HepG2 (cell line): Measurements from ENCODE around the gene KSR1. TPM values are rescaled to one million over a fixed set of nuclear protein-coding genes. Genes with fewer than 3 reads are reported as not detected.

Experiments
- ATAC-seq: fragments of 200-7000 bp; cut with Tn5 transposase; 3 replicates; pipeline ENCODE4 v1.9.1; 2020; ENCODE audit warnings: mild to moderate bottlenecking, moderate library complexity
- BruUV-seq: library from RNA; stranded (reverse); fragments of 400-500 nt; replicated peaks from 2 replicates; lab custom pipeline; 2021; lab: Mats Ljungman, UMichigan
- CTCF ChIA-PET: fragments of 300-600 bp; formaldehyde crosslinking; extraction: SDS; loops from one replicate; lab custom pipeline; 2021; ENCODE audit warnings: low total read pairs, inconsistent platforms, low intra/inter-chr PET ratio; lab: Yijun Ruan, JAX
- POLR2A ChIA-PET: fragments of 350-600 bp; sonication (Branson Sonifier 250); formaldehyde crosslinking; loops from one replicate; lab custom pipeline; 2020; ENCODE audit warnings: antibody characterized with exemption, inconsistent platforms; lab: Yijun Ruan, JAX
- DNase-seq: peaks from one replicate; pipeline ENCODE4 v3.0.0-alpha.2; 2015; ENCODE audit warnings: low spot score
- FAIRE-seq: peaks from 3 replicates; lab custom pipeline; 2011; peaks lifted over from hg19 to GRCh38; lab: Jason Lieb, UNC
- H2AFZ ChIP-seq: one replicate; pipeline ENCODE4 v1.6.1; 2011; ENCODE audit warnings: low read length, inconsistent platforms
- H3K27ac ChIP-seq: fragments of 300-600 bp; 3 replicates; pipeline ENCODE4 v1.8.0; 2011; ENCODE audit warnings: mixed run types, mild to moderate bottlenecking, mixed read lengths, low read length, inconsistent platforms; ENCODE audit not compliant: insufficient read depth; ENCODE audit errors: extremely low read length
- H3K27me3 ChIP-seq, 2 experiments: fragments of 200-600 bp in 1 of 2; 2 replicates in 1 of 2; 3 replicates in 1 of 2; pipeline versions ENCODE4 v1.6.0 to v1.8.0; 2011; ENCODE audit warnings: low read length in 2 of 2, mild to moderate bottlenecking in 2 of 2, moderate library complexity in 2 of 2, inconsistent platforms in 1 of 2; ENCODE audit not compliant: insufficient read depth in 2 of 2, control insufficient read depth in 1 of 2
- H3K36me3 ChIP-seq, 2 experiments: fragments of 200-600 bp in 1 of 2; replicated peaks in 1 of 2; 2 replicates in 1 of 2; 3 replicates in 1 of 2; pipeline versions ENCODE4 v1.5.1 to v1.8.0; 2011; ENCODE audit warnings: low read length in 2 of 2, inconsistent platforms in 1 of 2; ENCODE audit not compliant: insufficient read depth in 2 of 2, control insufficient read depth in 1 of 2
- H3K4me1 ChIP-seq: 2 replicates; pipeline ENCODE4 v1.5.1; 2012; ENCODE audit warnings: low read length, inconsistent platforms; ENCODE audit not compliant: insufficient read depth
- H3K4me2 ChIP-seq: 2 replicates; pipeline ENCODE4 v1.6.0; 2011; ENCODE audit warnings: low read depth, low read length, inconsistent platforms
- H3K4me3 ChIP-seq, 3 experiments: fragments of 200-600 bp in 1 of 3; sonication (generic), shearing (Covaris generic) in 1 of 3; replicated peaks in 1 of 3; 2 replicates each; pipeline ENCODE4 v1.5.1; 2011 to 2016; ENCODE audit warnings: low read length in 3 of 3, inconsistent platforms in 2 of 3, low read depth in 2 of 3, mild to moderate bottlenecking in 2 of 3, control low read depth in 1 of 3, mixed read lengths in 1 of 3; ENCODE audit not compliant: insufficient read depth in 1 of 3
- H3K79me2 ChIP-seq: one replicate; pipeline ENCODE4 v1.6.1; 2011; ENCODE audit warnings: low read length, inconsistent platforms; ENCODE audit not compliant: insufficient read depth
- H3K9ac ChIP-seq: 2 replicates; pipeline ENCODE4 v1.6.0; 2011; ENCODE audit warnings: mild to moderate bottlenecking, low read depth, low read length, inconsistent platforms; ENCODE audit not compliant: insufficient read depth
- H3K9me3 ChIP-seq: 2 replicates; pipeline ENCODE4 v1.5.1; 2012; ENCODE audit warnings: mild to moderate bottlenecking, low read length
- H4K20me1 ChIP-seq: 2 replicates; pipeline ENCODE4 v1.6.0; 2011; ENCODE audit warnings: inconsistent platforms, mild to moderate bottlenecking, low read length, moderate library complexity; ENCODE audit not compliant: insufficient read depth
- CCAR2 ChIP-seq: fragments of 200-400 bp; formaldehyde crosslinking; optimal IDR thresholded peaks from 2 replicates; pipeline ENCODE3; 2018; ENCODE audit warnings: low read depth, mild to moderate bottlenecking, low read length, moderate library complexity
- FIP1L1 ChIP-seq: fragments of 200-400 bp; formaldehyde crosslinking; IDR thresholded peaks from 2 replicates; pipeline ENCODE4 v1.6.1; 2018; ENCODE audit warnings: low read depth, mild to moderate bottlenecking, low read length, moderate library complexity, borderline replicate concordance; ENCODE audit not compliant: insufficient read depth
- GTF2F1 ChIP-seq: fragments of 150-350 bp; IDR thresholded peaks from 2 replicates; pipeline ENCODE4 v1.6.1; 2014; ENCODE audit warnings: low read length
- HDAC2 ChIP-seq: sonication (generic); formaldehyde crosslinking; IDR thresholded peaks from 2 replicates; pipeline ENCODE4 v1.4.0; 2020; ENCODE audit warnings: missing genetic modification reagents
- HIVEP1 ChIP-seq: sonication (generic); formaldehyde crosslinking; IDR thresholded peaks from 2 replicates; pipeline ENCODE4 v1.4.0; 2020; ENCODE audit warnings: mild to moderate bottlenecking, missing genetic modification reagents
- HNF4A ChIP-seq: sonication (generic); formaldehyde crosslinking; IDR thresholded peaks from 2 replicates; pipeline ENCODE4 v1.4.0; 2020; ENCODE audit warnings: missing genetic modification reagents
- HOXA3 ChIP-seq: sonication (generic); formaldehyde crosslinking; IDR thresholded peaks from 2 replicates; pipeline ENCODE4 v1.5.0; 2020; ENCODE audit warnings: missing genetic modification reagents
- KMT2B ChIP-seq: IDR thresholded peaks from 2 replicates; pipeline ENCODE4 v1.6.1; 2016; ENCODE audit warnings: missing genetic modification reagents, missing compliant biosample characterization
- NFYB ChIP-seq: sonication (generic); formaldehyde crosslinking; IDR thresholded peaks from 2 replicates; pipeline ENCODE4 v1.4.0; 2020; ENCODE audit warnings: missing genetic modification reagents
- PRDM4 ChIP-seq: sonication (generic); formaldehyde crosslinking; IDR thresholded peaks from 2 replicates; pipeline ENCODE4 v1.9.0; 2021; ENCODE audit warnings: missing genetic modification reagents, borderline replicate concordance
- RELA ChIP-seq: sonication (generic); formaldehyde crosslinking; IDR thresholded peaks from 2 replicates; pipeline ENCODE4 v1.4.0; 2020; ENCODE audit warnings: missing genetic modification reagents
- SRSF1 ChIP-seq: fragments of 200-400 bp; formaldehyde crosslinking; optimal IDR thresholded peaks from 2 replicates; pipeline ENCODE3; 2017; ENCODE audit warnings: mild to moderate bottlenecking, low read depth, low read length, moderate library complexity
- ZBTB20 ChIP-seq: sonication (generic); formaldehyde crosslinking; IDR thresholded peaks from 2 replicates; pipeline ENCODE4 v1.8.1; 2023; ENCODE audit warnings: missing genetic modification reagents, low read depth, mild to moderate bottlenecking, borderline replicate concordance
- ZBTB21 ChIP-seq: sonication (generic); formaldehyde crosslinking; IDR thresholded peaks from 2 replicates; pipeline ENCODE4 v1.4.0; 2020; ENCODE audit warnings: missing genetic modification reagents
- ZBTB8A ChIP-seq: sonication (generic); formaldehyde crosslinking; IDR thresholded peaks from 2 replicates; pipeline ENCODE4 v1.4.0; 2020; ENCODE audit warnings: mild to moderate bottlenecking, low read depth, missing genetic modification reagents, borderline replicate concordance
- ZNF775 ChIP-seq: sonication (generic); formaldehyde crosslinking; IDR thresholded peaks from 2 replicates; pipeline ENCODE4 v1.4.0; 2020; ENCODE audit warnings: missing genetic modification reagents, mild to moderate bottlenecking, moderate library complexity, borderline replicate concordance
- WGBS: methylation state at CpG from one replicate; pipeline ENCODE4 v1.1.6; 2017; ENCODE audit warnings: low lambda C conversion rate; 5-methylcytosine and 5-hydroxymethylcytosine counted together
- in situ Hi-C: cut with HindIII; loops from 2 replicates; pipeline ENCODE4 v1.10.0; 2017; ENCODE audit warnings: low pct_unique_long_range_greater_than_20kb; ENCODE audit not compliant: extremely low pct_ligation_motif_present
- intact Hi-C: fragments of 100-400 bp; cut with micrococcal nuclease; formaldehyde crosslinking; loops from one replicate; pipeline ENCODE4 v1.10.0; 2022; ENCODE audit not compliant: unreplicated experiment
- polyA plus RNA-seq, 8 experiments: library from polyadenylated mRNA; depleted of rRNA in 3 of 8; stranded (reverse) in 7 of 8; unstranded in 1 of 8; fragments of >200 nt; fragmentation: Illumina TruSeq in 4 of 8; extraction: Trizol in 4 of 8; gene quantifications; 2 replicates each; pipeline versions ENCODE4 v1.2.1 to v1.2.3, GENCODE V29; 2011 to 2016; ENCODE audit warnings: low read depth in 4 of 8, missing spikeins in 1 of 8, mixed read lengths in 1 of 8; ENCODE audit not compliant: insufficient read depth in 1 of 8
- total RNA-seq, 5 experiments: library from RNA; depleted of rRNA; stranded (reverse); fragments of >200 nt; fragmentation: Illumina TruSeq; extraction: Trizol; gene quantifications; 2 replicates each; pipeline ENCODE4 v1.2.3, GENCODE V29; 2016; ENCODE audit warnings: low read depth in 1 of 5
- TF ChIP-seq, protein P1 (sequence below): fragments of 450-650 bp; IDR thresholded peaks from 2 replicates; pipeline ENCODE4 v1.6.1; 2016

The KSR1 gene
- total and polyA plus RNA-seq, 2 of the 13 experiments (the other 11 are each of a cell fraction or from before 2014, with no cell fraction given): 10.1 to 16.6 TPM

- TF ChIP-seq NFYB (CRISPR knock-in tag) (no peak), HDAC2 (no peak), GTF2F1 (no peak), ZBTB21 (no peak), PRDM4 (CRISPR knock-in tag) (no peak), FIP1L1 (no peak), KMT2B (CRISPR knock-in tag) (no peak)
These were observed 41.4 kb downstream of the KSR1 start (continued) for GRCh38 chr17:27497696-27498095.

DNA sequence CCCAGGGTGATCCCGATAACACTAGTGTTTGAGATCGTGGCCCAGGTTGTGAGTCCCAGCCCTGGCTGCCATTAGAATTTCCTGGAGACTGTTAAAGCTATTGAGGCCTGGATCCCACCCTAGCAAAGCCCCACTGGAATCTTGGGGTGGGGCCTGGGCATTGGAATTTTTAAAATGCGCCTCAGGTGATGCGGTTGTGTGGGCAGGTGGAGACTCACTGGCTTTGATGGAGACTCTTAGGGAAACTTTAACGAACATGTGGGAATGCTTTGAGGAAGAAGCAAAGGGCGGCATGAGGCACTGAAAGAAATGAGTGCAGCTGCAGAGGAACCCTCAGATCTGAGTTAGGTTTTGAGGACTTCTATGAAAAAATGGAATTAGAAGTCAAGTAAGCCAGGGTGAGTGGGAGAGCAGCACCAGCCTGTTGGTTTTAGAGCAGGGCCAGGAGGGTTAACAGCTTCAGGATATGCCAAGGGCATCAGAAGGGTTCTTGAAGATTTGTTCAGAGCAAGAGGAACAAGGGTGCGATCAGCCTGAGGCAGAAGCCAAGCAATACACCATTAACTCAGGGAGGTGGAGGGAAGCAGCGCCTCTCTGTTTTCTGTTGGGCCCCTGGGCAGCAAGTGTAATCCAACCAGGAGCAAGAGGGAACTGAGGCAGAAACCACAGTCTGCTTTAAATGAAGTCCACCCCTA is 42.5 kb downstream of the KSR1 start:
- no TSS peak for BruUV-seq
- 94% methylated on average over 7 of the region's 8 CpGs for WGBS
- in situ Hi-C loops (loop anchor here (5.0 to 25.0 kb wide), 2 partner anchors 59 to 389 kb away; partner anchors contain the start of gene LYRM9), intact Hi-C loops (no loop called here)
- Histone ChIP-seq H3K36me3 (0 out of 5 replicates have a peak, but pooled peaks cover 0 to 2% of the 10 kb centered on the region in 2 experiments), H2AFZ (no peak overlapping the region), H3K79me2 (peaks cover 57% of the 10 kb centered on the region), H3K4me3 (no peak overlapping the region), H3K9me3 (peaks cover 6% of the 10 kb centered on the region; the same call in 1 of the 2 replicates), H3K27ac (no peak overlapping the region), H3K27me3 (no peaks in the 10 kb centered on the region), H4K20me1 (no peaks in the 10 kb centered on the region), H3K4me1 (peaks cover 58% of the 10 kb centered on the region), H3K4me2 (no peak overlapping the region), H3K9ac (no peak overlapping the region)
- TF ChIP-seq ZBTB20 (CRISPR knock-in tag): no peak
- TF ChIP-seq ZNF775: no peak
- no peak for TF ChIP-seq RELA
- TF ChIP-seq HNF4A (CRISPR knock-in tag): no peak
- no peak for TF ChIP-seq CCAR2
- no peak for TF ChIP-seq HIVEP1 (CRISPR knock-in tag)
- TF ChIP-seq, protein P1, sequence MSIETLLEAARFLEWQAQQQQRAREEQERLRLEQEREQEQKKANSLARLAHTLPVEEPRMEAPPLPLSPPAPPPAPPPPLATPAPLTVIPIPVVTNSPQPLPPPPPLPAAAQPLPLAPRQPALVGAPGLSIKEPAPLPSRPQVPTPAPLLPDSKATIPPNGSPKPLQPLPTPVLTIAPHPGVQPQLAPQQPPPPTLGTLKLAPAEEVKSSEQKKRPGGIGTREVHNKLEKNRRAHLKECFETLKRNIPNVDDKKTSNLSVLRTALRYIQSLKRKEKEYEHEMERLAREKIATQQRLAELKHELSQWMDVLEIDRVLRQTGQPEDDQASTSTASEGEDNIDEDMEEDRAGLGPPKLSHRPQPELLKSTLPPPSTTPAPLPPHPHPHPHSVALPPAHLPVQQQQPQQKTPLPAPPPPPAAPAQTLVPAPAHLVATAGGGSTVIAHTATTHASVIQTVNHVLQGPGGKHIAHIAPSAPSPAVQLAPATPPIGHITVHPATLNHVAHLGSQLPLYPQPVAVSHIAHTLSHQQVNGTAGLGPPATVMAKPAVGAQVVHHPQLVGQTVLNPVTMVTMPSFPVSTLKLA: no peak
- no peak for TF ChIP-seq SRSF1
- TF ChIP-seq ZBTB8A (CRISPR knock-in tag): no peak
- no peak for TF ChIP-seq HOXA3
- POLR2A ChIA-PET: interaction anchor here (1.5 kb wide), 1 partner anchor 21 kb away, joined by 4 read pairs; no protein-coding TSS in a partner anchor
- CTCF ChIA-PET: no interaction called here
- ATAC-seq (no peak), FAIRE-seq (no peak), DNase-seq (no peak)
